Mesodermal cell (in vitro differentiated cells): ENCODE data around the gene ZNF680. TPM values are rescaled to one million over a fixed set of nuclear protein-coding genes. Genes with fewer than 3 reads are reported as not detected.
A peak's percentile ranks its signal among the peaks of the same experiment; 100 is the strongest.

Experiments used
- H3K27ac ChIP-seq: 2 replicates; pipeline ENCODE4 v1.7.0; 2013; ENCODE audit warnings: mild to moderate bottlenecking, low read depth, low read length, moderate library complexity; ENCODE audit not compliant: severe bottlenecking
- H3K36me3 ChIP-seq: 2 replicates; pipeline ENCODE4 v1.7.1; 2013; ENCODE audit warnings: mild to moderate bottlenecking, low read length, moderate library complexity; ENCODE audit not compliant: control insufficient read depth, insufficient read depth
- H3K4me1 ChIP-seq: one replicate; pipeline ENCODE4 v1.7.1; 2013; ENCODE audit warnings: mild to moderate bottlenecking, low read length; ENCODE audit not compliant: insufficient read depth, control insufficient read depth, poor library complexity, severe bottlenecking
- H3K4me3 ChIP-seq: 2 replicates; pipeline ENCODE4 v1.7.0; 2013; ENCODE audit warnings: low read length, control low read depth, mild to moderate bottlenecking; ENCODE audit not compliant: insufficient read depth, poor library complexity, severe bottlenecking; ENCODE audit errors: extremely low read depth
- H3K9me3 ChIP-seq: 2 replicates; pipeline ENCODE4 v1.7.1; 2013; ENCODE audit warnings: mild to moderate bottlenecking, low read length, moderate library complexity; ENCODE audit not compliant: control insufficient read depth
- WGBS, 2 experiments: methylation state at CpG; one replicate each; pipeline ENCODE4 v1.1.5; 2013; ENCODE audit warnings: missing lambda C conversion rate in 2 of 2; ENCODE audit not compliant: insufficient coverage in 2 of 2; 5-methylcytosine and 5-hydroxymethylcytosine counted together
- polyA plus RNA-seq, 2 experiments: library from polyadenylated mRNA; stranded (reverse); fragments of 50-300 nt; gene quantifications; one replicate each; pipeline ENCODE4 v1.2.3, GENCODE V29; 2013

The ZNF680 gene
- 12.3 TPM for polyA plus RNA-seq (2013, experiment 1 of 2)
- polyA plus RNA-seq (2013, experiment 2 of 2) = 11.6 TPM

GRCh38 chr7:64562626-64563278, at the start of gene ZNF680:
ZNF680 (minus strand) TSS chr7:64563071; CDS start chr7:64562954, 117 bp downstream.
- Histone ChIP-seq H3K27ac (peak within 1 kb of the TSS; percentile 99), H3K36me3 (peaks cover 33% of the 10 kb centered on the region), H3K4me3 (peak within 1 kb of the TSS; percentile 60), H3K4me1 (no peaks in the 10 kb centered on the region), H3K9me3 (peaks cover 19% of the 10 kb centered on the region)
- 0% methylated on average over 30 to 32 of the region's 33 CpGs for WGBS, 2 experiments

GRCh38 chr7:64612452-64612851, 49.6 kb upstream of the ZNF680 start:
- H3K4me1 ChIP-seq = no peaks in the 10 kb centered on the region
- H3K9me3 ChIP-seq = peaks cover 20% of the 10 kb centered on the region
- WGBS, 2 experiments = 43 to 52% methylated on average over 4 of the region's 4 CpGs
- no peaks in the 10 kb centered on the region for H3K36me3 ChIP-seq
- H3K4me3 ChIP-seq = no peak overlapping the region
- H3K27ac ChIP-seq = no peak overlapping the region

GRCh38 chr7:64611717-64612116, 48.8 kb upstream of the ZNF680 start:
- peaks cover 20% of the 10 kb centered on the region for H3K9me3 ChIP-seq
- H3K4me1 ChIP-seq = no peaks in the 10 kb centered on the region
- WGBS, 2 experiments = 67 to 100% methylated on average over 1 of the region's 1 CpG

GRCh38 chr7:64610997-64611396, 48.1 kb upstream of the ZNF680 start:
- H3K4me1 ChIP-seq = no peaks in the 10 kb centered on the region
- H3K36me3 ChIP-seq = no peaks in the 10 kb centered on the region
- H3K27ac ChIP-seq = no peak overlapping the region
- 82 to 87% methylated on average over 2 to 4 of the region's 4 CpGs for WGBS, 2 experiments
- H3K4me3 ChIP-seq = no peak overlapping the region
- peaks cover 20% of the 10 kb centered on the region for H3K9me3 ChIP-seq

More at GRCh38 chr7:64611717-64612116, 48.8 kb upstream of the ZNF680 start:
- Histone ChIP-seq H3K4me3 (no peak overlapping the region), H3K36me3 (no peaks in the 10 kb centered on the region), H3K27ac (no peak overlapping the region)

GRCh38 chr7:64608116-64608910, 45.4 kb upstream of the ZNF680 start:
- H3K27ac ChIP-seq = no peak overlapping the region

GRCh38 chr7:64606385-64606784, 43.5 kb upstream of the ZNF680 start:
- Histone ChIP-seq H3K9me3 (peaks cover 28% of the 10 kb centered on the region), H3K36me3 (no peaks in the 10 kb centered on the region), H3K27ac (no peak overlapping the region), H3K4me1 (no peaks in the 10 kb centered on the region), H3K4me3 (no peak overlapping the region)

More at GRCh38 chr7:64608116-64608910, 45.4 kb upstream of the ZNF680 start:
- H3K4me3 ChIP-seq = no peak overlapping the region
- WGBS, 2 experiments = 69 to 78% methylated on average over 4 of the region's 6 CpGs
- H3K9me3 ChIP-seq = peaks cover 25% of the 10 kb centered on the region
- H3K36me3 ChIP-seq = no peaks in the 10 kb centered on the region
- no peaks in the 10 kb centered on the region for H3K4me1 ChIP-seq

- H3K9me3 ChIP-seq = peaks cover 34% of the 10 kb centered on the region
- no peaks in the 10 kb centered on the region for H3K36me3 ChIP-seq
- WGBS, 2 experiments = 69 to 100% methylated on average over 1 of the region's 1 CpG
- H3K4me1 ChIP-seq = no peaks in the 10 kb centered on the region
- H3K27ac ChIP-seq = no peak overlapping the region
- no peak overlapping the region for H3K4me3 ChIP-seq
Measured at GRCh38 chr7:64603271-64603670, 40.4 kb upstream of the ZNF680 start.

GRCh38 chr7:64602518-64602917, 39.6 kb upstream of the ZNF680 start:
- H3K4me3 ChIP-seq = no peak overlapping the region
- no peak overlapping the region for H3K27ac ChIP-seq
- WGBS, 2 experiments = 70 to 75% methylated on average over 2 of the region's 2 CpGs
- peaks cover 34% of the 10 kb centered on the region for H3K9me3 ChIP-seq
- no peaks in the 10 kb centered on the region for H3K36me3 ChIP-seq
- no peaks in the 10 kb centered on the region for H3K4me1 ChIP-seq

GRCh38 chr7:64602086-64602485, 39.2 kb upstream of the ZNF680 start:
- Histone ChIP-seq H3K4me1 (no peaks in the 10 kb centered on the region), H3K4me3 (no peak overlapping the region), H3K27ac (no peak overlapping the region), H3K9me3 (peaks cover 34% of the 10 kb centered on the region), H3K36me3 (no peaks in the 10 kb centered on the region)
- 68 to 80% methylated on average over 2 to 3 of the region's 3 CpGs for WGBS, 2 experiments

GRCh38 chr7:64599359-64599758, 36.5 kb upstream of the ZNF680 start:
- WGBS, 2 experiments = 78 to 100% methylated on average over 1 of the region's 2 CpGs
- no peaks in the 10 kb centered on the region for H3K4me1 ChIP-seq
- H3K36me3 ChIP-seq = no peaks in the 10 kb centered on the region
- no peak overlapping the region for H3K27ac ChIP-seq
- H3K4me3 ChIP-seq = no peak overlapping the region
- peaks cover 27% of the 10 kb centered on the region for H3K9me3 ChIP-seq

- no peaks in the 10 kb centered on the region for H3K4me1 ChIP-seq
- no peaks in the 10 kb centered on the region for H3K36me3 ChIP-seq
- H3K27ac ChIP-seq = no peak overlapping the region
- peaks cover 16% of the 10 kb centered on the region for H3K9me3 ChIP-seq
- H3K4me3 ChIP-seq = no peak overlapping the region
- 84 to 89% methylated on average over 3 to 5 of the region's 5 CpGs for WGBS, 2 experiments
Measured at GRCh38 chr7:64590971-64591370, 28.1 kb upstream of the ZNF680 start.
